Natural killer cell (primary cell): ENCODE data around the gene SLC12A9. TPM values are rescaled to one million over a fixed set of nuclear protein-coding genes. Genes with fewer than 3 reads are reported as not detected.
"Not testable (repeated sequence)": the region's sequence is repeated elsewhere in the genome, so short reads cannot be mapped to it uniquely, and the experiment has no call there.

Experiments
- ATAC-seq, 3 donors: fragments of 150-1000 bp in 2 of 3; fragments of 200-7000 bp in 1 of 3; cut with Tn5 transposase; 1 replicate in 1 of 3; 2 replicates in 2 of 3; pipeline ENCODE4 v1.10.0; 2021; ENCODE audit warnings: mild to moderate bottlenecking in 2 of 3, moderate library complexity in 2 of 3
- DNase-seq, 2 donors: peaks; one replicate each; pipeline versions ENCODE4 v3.0.0 to v3.0.0-alpha.2; 2013 to 2021; ENCODE audit warnings: mixed read lengths in 1 of 2
- H3K27ac ChIP-seq: one replicate; pipeline ENCODE4 v1.5.1; 2013; ENCODE audit warnings: mild to moderate bottlenecking, low read length
- H3K27me3 ChIP-seq: one replicate; pipeline ENCODE4 v1.6.1; 2013; ENCODE audit warnings: low read length; ENCODE audit not compliant: control insufficient read depth, insufficient read depth
- H3K36me3 ChIP-seq: one replicate; pipeline ENCODE4 v1.6.1; 2013; ENCODE audit warnings: low read length; ENCODE audit not compliant: control insufficient read depth, insufficient read depth
- H3K4me1 ChIP-seq: one replicate; pipeline ENCODE4 v1.6.1; 2013; ENCODE audit warnings: low read length; ENCODE audit not compliant: control insufficient read depth, insufficient read depth
- H3K4me3 ChIP-seq: one replicate; pipeline ENCODE4 v1.5.1; 2013; ENCODE audit warnings: low read length
- H3K9me3 ChIP-seq: one replicate; pipeline ENCODE4 v1.6.1; 2013; ENCODE audit warnings: low read length; ENCODE audit not compliant: control insufficient read depth, insufficient read depth
- H3K27ac Mint-ChIP-seq, 2 donors: one replicate each; pipeline ENCODE4 v1.8.0; 2022; ENCODE audit warnings: mild to moderate bottlenecking in 2 of 2, mixed read lengths in 2 of 2, moderate library complexity in 1 of 2
- H3K27me3 Mint-ChIP-seq, 2 donors: one replicate each; pipeline ENCODE4 v1.8.0; 2022; ENCODE audit warnings: low read depth in 2 of 2, mixed read lengths in 2 of 2
- H3K36me3 Mint-ChIP-seq: one replicate; pipeline ENCODE4 v1.8.0; 2022; ENCODE audit warnings: mixed read lengths
- H3K4me1 Mint-ChIP-seq, 2 donors: one replicate each; pipeline ENCODE4 v1.8.0; 2022; ENCODE audit warnings: mixed read lengths in 2 of 2
- H3K4me3 Mint-ChIP-seq: one replicate; pipeline ENCODE4 v1.8.0; 2022; ENCODE audit warnings: mild to moderate bottlenecking, moderate library complexity, mixed read lengths
- H3K9me3 Mint-ChIP-seq, 2 donors: one replicate each; pipeline ENCODE4 v1.8.0; 2022; ENCODE audit warnings: mixed read lengths in 2 of 2
- CTCF ChIP-seq: fragments of 200-600 bp; IDR thresholded peaks from one replicate; pipeline ENCODE4 v1.8.0; 2022; ENCODE audit warnings: antibody characterized with exemption
- WGBS: methylation state at CpG from one replicate; pipeline ENCODE4 v1.1.7; 2013; ENCODE audit warnings: missing lambda C conversion rate; ENCODE audit not compliant: insufficient coverage; 5-methylcytosine and 5-hydroxymethylcytosine counted together
- intact Hi-C: fragments of 100-400 bp; cut with micrococcal nuclease; formaldehyde crosslinking; loops from one replicate; pipeline ENCODE4 v1.14.2; 2022
- total RNA-seq, 4 donors: library from RNA; stranded (reverse); fragments of 120-200 nt in 1 of 4; gene quantifications; one replicate each; pipeline versions ENCODE4 v1.2.3 to v1.2.4, GENCODE V29; 2013 to 2022

Gene SLC12A9
- total RNA-seq, 3 donors from 2014 or later (not counting 1 experiment from before 2014, with no cell fraction given) = 35.0 to 44.2 (median 38.1) TPM

DNA sequence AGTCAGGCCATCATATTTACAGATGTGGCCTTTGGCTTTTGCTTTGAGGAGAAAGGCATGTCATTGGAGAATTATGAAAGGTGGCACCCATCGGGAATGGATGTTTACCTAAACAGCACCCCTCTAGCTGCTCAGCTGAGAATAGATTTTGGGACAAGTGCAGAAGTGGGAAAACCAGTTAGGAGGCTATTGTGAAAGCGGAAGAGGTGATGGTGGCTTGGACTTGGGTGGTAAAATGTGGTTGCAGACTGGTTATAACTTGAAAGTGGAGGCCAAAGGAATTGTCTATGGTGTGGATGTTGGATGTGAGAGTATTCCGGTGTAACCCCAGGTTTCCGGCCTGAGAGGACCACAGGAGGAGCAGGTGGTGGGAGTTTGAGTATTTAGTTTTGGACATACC, 5.2 kb upstream of the SLC12A9 start:
- intact Hi-C loops = no loop called here
- ATAC-seq (no peak), DNase-seq (no peak)
- no peak for TF ChIP-seq CTCF
- Histone ChIP-seq H3K9me3 (no peaks in the 10 kb centered on the region), H3K36me3 (no peaks in the 10 kb centered on the region), H3K4me1 (peaks cover 11% of the 10 kb centered on the region), H3K4me3 (no peak overlapping the region), H3K27ac (no peak overlapping the region), H3K27me3 (no peaks in the 10 kb centered on the region)
- H3K4me1 Mint-ChIP-seq = peaks cover 7 to 8% of the 10 kb centered on the region in 2 donors
- no peaks in the 10 kb centered on the region for H3K36me3 Mint-ChIP-seq
- no peak overlapping the region for H3K27ac Mint-ChIP-seq
- WGBS = 94% methylated on average over 4 of the region's 4 CpGs
- no peak overlapping the region for H3K4me3 Mint-ChIP-seq
- peaks cover 0 to 4% of the 10 kb centered on the region in 2 donors for H3K27me3 Mint-ChIP-seq
- H3K9me3 Mint-ChIP-seq = no peaks in the 10 kb centered on the region

- Mint-ChIP-seq H3K9me3 (no peaks in the 10 kb centered on the region), H3K36me3 (no peaks in the 10 kb centered on the region), H3K27ac (no peak overlapping the region), H3K4me1 (peaks cover 8 to 32% of the 10 kb centered on the region in 2 donors), H3K4me3 (peak overlapping the region; percentile 47), H3K27me3 (no peaks in the 10 kb centered on the region)
- H3K9me3 ChIP-seq = no peaks in the 10 kb centered on the region
- DNase-seq (peak in 1 of 2 donors; percentile 3), ATAC-seq (no peak)
- intact Hi-C loops = loop anchor here (5.0 to 10.0 kb wide), 2 partner anchors 57 to 380 kb away; partner anchors contain the start of gene TSC22D4
- H3K4me3 ChIP-seq = no peak overlapping the region
- H3K4me1 ChIP-seq = peaks cover 28% of the 10 kb centered on the region
- peaks cover 11% of the 10 kb centered on the region for H3K36me3 ChIP-seq
- TF ChIP-seq CTCF = no peak
- H3K27ac ChIP-seq = no peak overlapping the region
- WGBS = 96% methylated on average over 14 of the region's 14 CpGs
- no peaks in the 10 kb centered on the region for H3K27me3 ChIP-seq
These were observed 1.8 kb downstream of the SLC12A9 start for GRCh38 chr7:100854146-100854895.

GRCh38 chr7:100854899-100855298, 2.4 kb downstream of the SLC12A9 start:
- peaks cover 28% of the 10 kb centered on the region for H3K4me1 ChIP-seq
- not testable (repeated sequence) for ATAC-seq, H3K27ac ChIP-seq, H3K4me3 ChIP-seq, H3K4me3 Mint-ChIP-seq, H3K9me3 Mint-ChIP-seq, H3K27me3 Mint-ChIP-seq, H3K36me3 Mint-ChIP-seq, H3K9me3 ChIP-seq, H3K27me3 ChIP-seq
- intact Hi-C loops = loop anchor here (5.0 to 10.0 kb wide), 2 partner anchors 58 to 380 kb away; partner anchors contain the start of gene TSC22D4
- WGBS = 99% methylated on average over 9 of the region's 9 CpGs
- DNase-seq = peak in 1 of 2 donors; percentile 2
- Mint-ChIP-seq H3K4me1 (peaks cover 8 to 32% of the 10 kb centered on the region in 2 donors), H3K27ac (peak overlapping the region in 1 of 2 donors; percentile 41)
- peaks cover 14% of the 10 kb centered on the region for H3K36me3 ChIP-seq

GRCh38 chr7:100855515-100855914, 3.0 kb downstream of the SLC12A9 start:
- Histone ChIP-seq H3K9me3 (no peaks in the 10 kb centered on the region), H3K36me3 (peaks cover 20% of the 10 kb centered on the region), H3K27ac (no peak overlapping the region), H3K27me3 (no peaks in the 10 kb centered on the region), H3K4me1 (peaks cover 28% of the 10 kb centered on the region), H3K4me3 (no peak overlapping the region)
- peaks cover 8 to 32% of the 10 kb centered on the region in 2 donors for H3K4me1 Mint-ChIP-seq
- H3K9me3 Mint-ChIP-seq = no peaks in the 10 kb centered on the region
- no peaks in the 10 kb centered on the region for H3K36me3 Mint-ChIP-seq
- ATAC-seq (no peak), DNase-seq (peak in 1 of 2 donors; percentile 1)
- WGBS = 92% methylated on average over 10 of the region's 10 CpGs
- H3K27ac Mint-ChIP-seq = peak overlapping the region in 1 of 2 donors; percentile 41
- H3K27me3 Mint-ChIP-seq = no peaks in the 10 kb centered on the region
- intact Hi-C loops = loop anchor here (10.0 kb wide), 1 partner anchor 381 kb away; the partner anchor contains the start of gene TSC22D4
- no peak for TF ChIP-seq CTCF
- H3K4me3 Mint-ChIP-seq = peak overlapping the region; percentile 6
